HEK293 (cell line): Measurements from ENCODE around the gene ARHGAP24.

Source experiments
- EGR2 ChIP-seq: fragments of 450-650 bp; formaldehyde crosslinking; IDR thresholded peaks from 2 replicates; pipeline ENCODE4 v1.5.1; 2016; ENCODE audit warnings: low read depth, missing biosample characterization, missing genetic modification characterization
- FEZF1 ChIP-seq: fragments of 450-650 bp; formaldehyde crosslinking; IDR thresholded peaks from 2 replicates; pipeline ENCODE4 v1.5.1; 2016; ENCODE audit warnings: missing biosample characterization, missing genetic modification characterization
- REST ChIP-seq: fragments of 450-650 bp; formaldehyde crosslinking; IDR thresholded peaks from 2 replicates; pipeline ENCODE4 v1.5.1; 2016; ENCODE audit warnings: missing biosample characterization, missing genetic modification characterization
- SALL2 ChIP-seq: fragments of 450-650 bp; formaldehyde crosslinking; IDR thresholded peaks from 2 replicates; pipeline ENCODE4 v1.5.0; 2017; ENCODE audit warnings: missing biosample characterization, mild to moderate bottlenecking, missing genetic modification characterization, borderline replicate concordance
- ZBTB1 ChIP-seq: fragments of 450-650 bp; formaldehyde crosslinking; IDR thresholded peaks from 2 replicates; pipeline ENCODE4 v1.5.1; 2016; ENCODE audit warnings: missing biosample characterization, missing genetic modification characterization
- ZFP37 ChIP-seq: fragments of 450-650 bp; formaldehyde crosslinking; IDR thresholded peaks from 2 replicates; pipeline ENCODE4 v1.5.1; 2016; ENCODE audit warnings: missing biosample characterization, missing genetic modification characterization
- ZFP41 ChIP-seq: fragments of 450-650 bp; formaldehyde crosslinking; IDR thresholded peaks from 2 replicates; pipeline ENCODE4 v1.5.1; 2016; ENCODE audit warnings: missing biosample characterization, missing genetic modification characterization, borderline replicate concordance
- ZIC2 ChIP-seq: fragments of 450-650 bp; formaldehyde crosslinking; IDR thresholded peaks from 2 replicates; pipeline ENCODE4 v1.5.1; 2016; ENCODE audit warnings: missing biosample characterization, missing genetic modification characterization
- ZNF10 ChIP-seq: fragments of 450-650 bp; formaldehyde crosslinking; IDR thresholded peaks from 2 replicates; pipeline ENCODE4 v1.5.1; 2017; ENCODE audit warnings: missing biosample characterization, missing genetic modification characterization
- ZNF112 ChIP-seq: fragments of 450-650 bp; formaldehyde crosslinking; IDR thresholded peaks from 2 replicates; pipeline ENCODE4 v1.5.0; 2017; ENCODE audit warnings: missing biosample characterization, missing genetic modification characterization
- ZNF140 ChIP-seq: fragments of 450-650 bp; formaldehyde crosslinking; IDR thresholded peaks from 2 replicates; pipeline ENCODE4 v1.5.1; 2016; ENCODE audit warnings: missing biosample characterization, missing genetic modification characterization
- ZNF16 ChIP-seq: fragments of 450-650 bp; formaldehyde crosslinking; IDR thresholded peaks from 2 replicates; pipeline ENCODE4 v1.5.1; 2016; ENCODE audit warnings: low read depth, missing biosample characterization, missing genetic modification characterization
- ZNF23 ChIP-seq: fragments of 450-650 bp; formaldehyde crosslinking; IDR thresholded peaks from 2 replicates; pipeline ENCODE4 v1.5.1; 2016; ENCODE audit warnings: missing biosample characterization, missing genetic modification characterization, borderline replicate concordance
- ZNF24 ChIP-seq: fragments of 450-650 bp; formaldehyde crosslinking; IDR thresholded peaks from 2 replicates; pipeline ENCODE4 v1.5.1; 2016; ENCODE audit warnings: missing biosample characterization, missing genetic modification characterization
- ZNF274 ChIP-seq, 2 experiments: fragments of 200-500 bp in 1 of 2; fragments of 450-650 bp in 1 of 2; sonication (Bioruptor generic) in 1 of 2; formaldehyde crosslinking in 1 of 2; IDR thresholded peaks; 2 replicates each; pipeline versions ENCODE4 v1.5.1 to v1.6.1; 2014 to 2016; ENCODE audit warnings: borderline replicate concordance in 1 of 2, inconsistent platforms in 1 of 2, low read length in 1 of 2, missing biosample characterization in 1 of 2, missing genetic modification characterization in 1 of 2
- ZNF341 ChIP-seq: fragments of 450-650 bp; formaldehyde crosslinking; IDR thresholded peaks from 2 replicates; pipeline ENCODE4; 2016; ENCODE audit warnings: low read depth, missing biosample characterization, missing genetic modification characterization
- ZNF394 ChIP-seq: fragments of 450-650 bp; formaldehyde crosslinking; IDR thresholded peaks from 2 replicates; pipeline ENCODE4 v1.5.1; 2016; ENCODE audit warnings: missing biosample characterization, missing genetic modification characterization, mild to moderate bottlenecking, moderate library complexity, borderline replicate concordance
- ZNF501 ChIP-seq: fragments of 450-650 bp; formaldehyde crosslinking; IDR thresholded peaks from 2 replicates; pipeline ENCODE4 v1.5.1; 2016; ENCODE audit warnings: missing biosample characterization, missing genetic modification characterization
- ZNF518A ChIP-seq: fragments of 450-650 bp; formaldehyde crosslinking; conservative IDR thresholded peaks from 2 replicates; pipeline ENCODE4 v1.5.1; 2016; ENCODE audit warnings: low read depth, missing biosample characterization, missing genetic modification characterization
- ZNF544 ChIP-seq: fragments of 450-650 bp; formaldehyde crosslinking; IDR thresholded peaks from 2 replicates; pipeline ENCODE4 v1.5.0; 2017; ENCODE audit warnings: missing biosample characterization, missing genetic modification characterization
- ZNF555 ChIP-seq: fragments of 450-650 bp; formaldehyde crosslinking; conservative IDR thresholded peaks from 2 replicates; pipeline ENCODE4 v1.5.1; 2017; ENCODE audit warnings: missing biosample characterization, mild to moderate bottlenecking, missing genetic modification characterization, inconsistent platforms
- ZNF560 ChIP-seq: fragments of 450-650 bp; formaldehyde crosslinking; IDR thresholded peaks from 2 replicates; pipeline ENCODE4 v1.5.1; 2017; ENCODE audit warnings: missing biosample characterization, missing genetic modification characterization, borderline replicate concordance
- ZNF596 ChIP-seq: fragments of 450-650 bp; IDR thresholded peaks from 2 replicates; pipeline ENCODE4 v1.5.0; 2018; ENCODE audit warnings: missing biosample characterization, mild to moderate bottlenecking, missing genetic modification characterization, moderate library complexity
- ZNF670 ChIP-seq: fragments of 450-650 bp; formaldehyde crosslinking; IDR thresholded peaks from 2 replicates; pipeline ENCODE4 v1.5.1; 2016; ENCODE audit warnings: missing biosample characterization, missing genetic modification characterization, low read depth
- ZNF701 ChIP-seq: fragments of 450-650 bp; formaldehyde crosslinking; IDR thresholded peaks from 2 replicates; pipeline ENCODE4 v1.5.1; 2016; ENCODE audit warnings: missing biosample characterization, missing genetic modification characterization
- ZNF707 ChIP-seq: fragments of 450-650 bp; formaldehyde crosslinking; IDR thresholded peaks from 2 replicates; pipeline ENCODE4 v1.5.1; 2016; ENCODE audit warnings: missing biosample characterization, missing genetic modification characterization
- ZNF785 ChIP-seq: fragments of 450-650 bp; formaldehyde crosslinking; IDR thresholded peaks from 2 replicates; pipeline ENCODE4 v1.5.1; 2016; ENCODE audit warnings: missing biosample characterization, missing genetic modification characterization
- ZSCAN18 ChIP-seq: fragments of 450-650 bp; formaldehyde crosslinking; IDR thresholded peaks from 2 replicates; pipeline ENCODE4 v1.5.1; 2016; ENCODE audit warnings: missing biosample characterization, missing genetic modification characterization
- TF ChIP-seq, protein P1 (sequence below): fragments of 450-650 bp; formaldehyde crosslinking; IDR thresholded peaks from 2 replicates; pipeline ENCODE4 v1.5.1; 2016; ENCODE audit warnings: missing biosample characterization, missing genetic modification characterization

ARHGAP24 gene

DNA sequence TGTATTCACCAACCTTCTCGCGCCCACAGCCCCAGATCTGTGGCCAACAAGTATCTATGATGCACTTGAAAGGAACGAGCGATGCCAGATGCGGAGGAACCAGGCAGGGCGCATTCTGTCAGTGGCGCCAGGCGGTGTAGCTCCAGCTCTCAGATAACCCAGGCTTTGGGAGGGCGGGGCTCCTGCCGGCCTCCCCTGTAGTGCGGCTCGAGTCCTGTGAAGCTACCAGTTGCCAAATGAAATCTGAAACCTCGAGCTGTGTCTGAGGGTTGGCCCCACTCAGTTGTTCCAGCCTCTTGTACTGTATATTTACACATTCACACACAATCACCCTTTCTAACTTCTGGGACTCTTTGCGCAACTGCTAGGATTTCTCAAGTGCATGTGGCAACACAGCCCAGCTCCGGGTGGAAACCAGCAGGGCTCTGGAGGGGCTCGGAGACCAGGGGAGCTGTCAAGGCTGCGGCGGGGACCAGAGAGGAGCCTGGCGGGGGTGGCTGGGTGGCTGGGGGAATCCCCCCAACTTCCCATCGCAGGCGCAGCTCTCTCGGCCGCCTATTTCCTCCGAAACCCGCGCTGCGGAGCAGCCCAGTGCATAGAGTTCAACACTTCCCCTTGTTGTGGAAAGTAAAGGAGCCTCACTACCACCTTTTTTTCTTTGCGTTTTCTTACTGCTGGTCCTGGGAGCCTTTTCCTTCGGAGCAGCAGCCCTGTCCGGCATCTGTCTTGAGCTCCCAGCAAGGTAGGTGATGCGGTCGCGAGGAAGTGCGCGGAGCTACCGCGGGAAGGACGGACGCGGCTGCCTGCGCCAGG, at the start of gene ARHGAP24 (continued):
- TF ChIP-seq REST (tag by site-specific recombination) (no peak), ZFP41 (tag by site-specific recombination) (no peak), FEZF1 (tag by site-specific recombination) (peak; percentile 12; the same call in 1 of the 2 replicates), ZNF596 (tag by site-specific recombination) (no peak), ZNF518A (no peak), ZNF785 (tag by site-specific recombination) (no peak), ZNF341 (peak; percentile 39; the same call in 1 of the 2 replicates), ZNF555 (no peak), ZIC2 (tag by site-specific recombination) (peak; percentile 82), ZNF501 (tag by site-specific recombination) (no peak), SALL2 (tag by site-specific recombination) (no peak), ZNF394 (no peak; the same call in 1 of the 2 replicates), ZNF112 (tag by site-specific recombination) (no peak), ZNF701 (no peak), ZNF24 (no peak), ZSCAN18 (tag by site-specific recombination) (no peak), ZNF140 (tag by site-specific recombination) (no peak), ZBTB1 (tag by site-specific recombination) (no peak), ZNF23 (no peak), ZNF274 (IDR thresholded peaks at IDR 0.05; ENCODE audit: low read length) (no peak), ZNF274 (tag by site-specific recombination; IDR thresholded peaks at IDR 0.05; ENCODE audit: borderline replicate concordance) (no peak), EGR2 (tag by site-specific recombination) (no peak), ZNF707 (tag by site-specific recombination) (no peak), ZNF670 (no peak), ZNF10 (tag by site-specific recombination) (peak; percentile 14; the same call in 1 of the 2 replicates), ZFP37 (tag by site-specific recombination) (no peak), ZNF16 (tag by site-specific recombination) (no peak), ZNF544 (tag by site-specific recombination) (no peak), ZNF560 (no peak)
- TF ChIP-seq, protein P1, sequence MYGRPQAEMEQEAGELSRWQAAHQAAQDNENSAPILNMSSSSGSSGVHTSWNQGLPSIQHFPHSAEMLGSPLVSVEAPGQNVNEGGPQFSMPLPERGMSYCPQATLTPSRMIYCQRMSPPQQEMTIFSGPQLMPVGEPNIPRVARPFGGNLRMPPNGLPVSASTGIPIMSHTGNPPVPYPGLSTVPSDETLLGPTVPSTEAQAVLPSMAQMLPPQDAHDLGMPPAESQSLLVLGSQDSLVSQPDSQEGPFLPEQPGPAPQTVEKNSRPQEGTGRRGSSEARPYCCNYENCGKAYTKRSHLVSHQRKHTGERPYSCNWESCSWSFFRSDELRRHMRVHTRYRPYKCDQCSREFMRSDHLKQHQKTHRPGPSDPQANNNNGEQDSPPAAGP, result no peak
